ENCODE results near the gene ANGPTL2. TPM values are rescaled to one million over a fixed set of nuclear protein-coding genes. Genes with fewer than 3 reads are reported as not detected.

Gene ANGPTL2
- total and polyA plus RNA-seq, 9 of the 15 experiments (the other 6 are each of a cell fraction or from before 2014, with no cell fraction given), result not detected

DNA sequence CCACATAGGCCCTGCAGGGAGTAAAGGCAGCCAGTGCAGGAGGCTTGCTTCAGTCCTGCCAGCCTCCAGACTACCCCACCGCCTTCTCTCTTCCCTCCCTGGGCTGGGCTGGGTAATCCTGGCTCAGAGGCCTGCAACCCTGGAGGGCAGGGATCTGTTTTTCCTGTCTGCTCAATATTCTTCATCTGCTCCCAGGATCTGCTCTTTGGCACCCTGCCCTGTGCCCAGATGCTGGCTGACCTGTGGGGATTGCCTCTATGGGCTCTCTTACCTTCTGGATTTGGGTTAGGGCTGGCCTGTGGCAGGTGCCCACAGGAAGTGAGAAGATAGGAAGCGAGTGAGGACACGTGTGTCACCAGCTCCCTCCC lies 7.3 kb upstream of the ANGPTL2 start:
- ChIA-PET POLR2A (interaction anchor here (0.9 to 1.8 kb wide), 5 partner anchors 9 to 36 kb away, joined by 3 to 6 read pairs (median 3); no protein-coding TSS in a partner anchor), CTCF (ENCODE audit: low intra/inter-chr PET ratio) (interaction anchor here (0.7 kb wide), 1 partner anchor 16 kb away, joined by 3 read pairs; no protein-coding TSS in a partner anchor)
- no peak; the same call in 2 of the 3 replicates for ATAC-seq
- 13% methylated on average over 3 of the region's 3 CpGs for WGBS (ENCODE audit: insufficient coverage, low coverage, missing lambda C conversion rate)
- intact Hi-C loops (cut with micrococcal nuclease) (loop anchor here (2.0 kb wide), 1 partner anchor 65 kb away; no protein-coding TSS in a partner anchor), in situ Hi-C loops (cut with MboI) (no loop called here)
- no peak overlapping the region for H3K27ac ChIP-seq (ENCODE audit: extremely low read depth, low read depth, low read length)
- no peak for FAIRE-seq
- H3K27me3 ChIP-seq (ENCODE audit: control insufficient read depth in 2 of 2, insufficient read depth in 2 of 2, low read length in 2 of 2), result peaks cover 13 to 36% of the 10 kb centered on the region in 2 experiments; a peak in 3 of 5 replicates
- H3K36me3 ChIP-seq (ENCODE audit: control insufficient read depth, insufficient read depth, low read length), result no peaks in the 10 kb centered on the region
- 0 out of 2 replicates have a peak, but pooled peaks cover 3% of the 10 kb centered on the region for H4K20me1 ChIP-seq (replicated peaks; ENCODE audit: control insufficient read depth, insufficient read depth, low read length)
- no peaks in the 10 kb centered on the region for H3K9me1 ChIP-seq (ENCODE audit: control insufficient read depth, insufficient read depth, low read length)
- H3K9ac ChIP-seq (ENCODE audit: insufficient read depth in 1 of 2, low read depth in 2 of 2, low read length in 2 of 2), result peak overlapping the region in 1 of 2 experiments; percentile 63; a peak in 2 of 4 replicates
- H2AFZ ChIP-seq (ENCODE audit: low read depth, low read length), result no peak overlapping the region
- H3K4me2 ChIP-seq (ENCODE audit: insufficient read depth, low read length), result peak overlapping the region; percentile 26; the same call in 1 of the 2 replicates
- H3K79me2 ChIP-seq (ENCODE audit: control insufficient read depth, insufficient read depth, low read length), result no peaks in the 10 kb centered on the region
- DNase-seq (ENCODE audit: extremely low read depth in 1 of 4, low spot score in 3 of 4), result no peak
- TF ChIP-seq FOSL1 (tag; conservative IDR thresholded peaks at IDR 0.05), result 0 out of 2 replicates have a peak, but pooled peaks have one; percentile 34
- TF ChIP-seq PHTF2 (CRISPR knock-in tag; IDR thresholded peaks at IDR 0.05), result no peak
- TF ChIP-seq, protein P1, sequence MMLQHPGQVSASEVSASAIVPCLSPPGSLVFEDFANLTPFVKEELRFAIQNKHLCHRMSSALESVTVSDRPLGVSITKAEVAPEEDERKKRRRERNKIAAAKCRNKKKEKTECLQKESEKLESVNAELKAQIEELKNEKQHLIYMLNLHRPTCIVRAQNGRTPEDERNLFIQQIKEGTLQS (IDR thresholded peaks at IDR 0.05), result no peak
- TF ChIP-seq, protein P1 (CRISPR knock-in tag; conservative IDR thresholded peaks at IDR 0.05), result no peak
- TF ChIP-seq SRSF9 (IDR thresholded peaks at IDR 0.05; ENCODE audit: borderline replicate concordance, low read depth, low read length), result no peak
- TF ChIP-seq, protein P2, sequence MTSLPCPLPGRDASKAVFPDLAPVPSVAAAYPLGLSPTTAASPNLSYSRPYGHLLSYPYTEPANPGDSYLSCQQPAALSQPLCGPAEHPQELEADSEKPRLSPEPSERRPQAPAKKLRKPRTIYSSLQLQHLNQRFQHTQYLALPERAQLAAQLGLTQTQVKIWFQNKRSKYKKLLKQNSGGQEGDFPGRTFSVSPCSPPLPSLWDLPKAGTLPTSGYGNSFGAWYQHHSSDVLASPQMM (CRISPR knock-in tag; IDR thresholded peaks at IDR 0.05), result no peak
- TF ChIP-seq HMG20B (CRISPR knock-in tag; IDR thresholded peaks at IDR 0.05), result no peak
- TF ChIP-seq, protein P3, sequence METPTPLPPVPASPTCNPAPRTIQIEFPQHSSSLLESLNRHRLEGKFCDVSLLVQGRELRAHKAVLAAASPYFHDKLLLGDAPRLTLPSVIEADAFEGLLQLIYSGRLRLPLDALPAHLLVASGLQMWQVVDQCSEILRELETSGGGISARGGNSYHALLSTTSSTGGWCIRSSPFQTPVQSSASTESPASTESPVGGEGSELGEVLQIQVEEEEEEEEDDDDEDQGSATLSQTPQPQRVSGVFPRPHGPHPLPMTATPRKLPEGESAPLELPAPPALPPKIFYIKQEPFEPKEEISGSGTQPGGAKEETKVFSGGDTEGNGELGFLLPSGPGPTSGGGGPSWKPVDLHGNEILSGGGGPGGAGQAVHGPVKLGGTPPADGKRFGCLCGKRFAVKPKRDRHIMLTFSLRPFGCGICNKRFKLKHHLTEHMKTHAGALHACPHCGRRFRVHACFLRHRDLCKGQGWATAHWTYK (CRISPR knock-in tag; IDR thresholded peaks at IDR 0.05), result 0 out of 2 replicates have a peak, but pooled peaks have one; percentile 3
- no peak overlapping the region for H3K4me3 ChIP-seq
- H3K9me3 ChIP-seq (replicated peaks; ENCODE audit: control insufficient read depth, insufficient read depth, low read depth, low read length), result no peaks in the 10 kb centered on the region
- peaks cover 9 to 21% of the 10 kb centered on the region in 2 experiments for H3K4me1 ChIP-seq (replicated peaks in 1 of 2; ENCODE audit: control insufficient read depth in 2 of 2, insufficient read depth in 2 of 2, low read length in 2 of 2)
- no TSS peak for BruUV-seq (replicated peaks)

All from K562 (cell line).